Prostate gland (tissue), 2 donors: ENCODE measurements around the gene CABP4. TPM values are rescaled to one million over a fixed set of nuclear protein-coding genes. Genes with fewer than 3 reads are reported as not detected.

ENCODE experiments used
- DNase-seq: peaks from one replicate; pipeline ENCODE4 v3.0.0-alpha.2; 2019; ENCODE audit warnings: low spot score
- H3K27ac ChIP-seq, 2 donors: fragments of 200-600 bp; sonication (generic); 2 replicates each; pipeline ENCODE4 v1.5.1; 2017 to 2019
- H3K27me3 ChIP-seq: fragments of 200-600 bp; sonication (generic); replicated peaks from 2 replicates; pipeline ENCODE4 v1.5.1; 2019; ENCODE audit not compliant: insufficient read depth
- H3K36me3 ChIP-seq, 2 donors: fragments of 200-600 bp; sonication (generic); 1 replicate in 1 of 2; 2 replicates in 1 of 2; pipeline versions ENCODE4 v1.5.1 to v1.8.1; 2017 to 2019
- H3K4me1 ChIP-seq: fragments of 200-600 bp; sonication (generic); replicated peaks from 2 replicates; pipeline ENCODE4 v1.5.1; 2019
- H3K4me3 ChIP-seq, 2 donors: fragments of 200-600 bp; sonication (generic); 2 replicates each; pipeline ENCODE4 v1.5.1; 2017 to 2019
- H3K9me3 ChIP-seq: fragments of 200-600 bp; sonication (generic); 2 replicates; pipeline ENCODE4 v1.5.1; 2017
- CTCF ChIP-seq, 4 experiments: fragments of 200-600 bp in 2 of 4; fragments of 450-650 bp in 2 of 4; sonication (generic) in 2 of 4; IDR thresholded peaks; 1 replicate in 3 of 4; 2 replicates in 1 of 4; pipeline ENCODE4 v1.5.1; 2016 to 2019; ENCODE audit warnings: antibody characterized with exemption in 4 of 4, mild to moderate bottlenecking in 2 of 4, moderate library complexity in 2 of 4
- POLR2A ChIP-seq: fragments of 450-650 bp; IDR thresholded peaks from one replicate; pipeline ENCODE4 v1.6.1; 2016; ENCODE audit warnings: antibody characterized with exemption, mild to moderate bottlenecking
- POLR2AphosphoS5 ChIP-seq: sonication (generic); formaldehyde crosslinking; IDR thresholded peaks from one replicate; pipeline ENCODE4 v1.6.1; 2017; ENCODE audit warnings: antibody characterized with exemption
- WGBS: methylation state at CpG from one replicate; pipeline ENCODE4 v1.1.5; 2018; 5-methylcytosine and 5-hydroxymethylcytosine counted together
- intact Hi-C: fragments of 100-400 bp; cut with DNase I; formaldehyde crosslinking; loops from one replicate; pipeline ENCODE4 v1.14.2; 2022
- total RNA-seq, 2 donors: library from RNA; depleted of rRNA; stranded (reverse); fragments of >200 nt; gene quantifications; one replicate each; pipeline ENCODE4 v1.1.0, GENCODE V29; 2016

Gene CABP4
- total RNA-seq, 2 donors from 2014 or later, result 4.3 to 6.1 TPM

DNA sequence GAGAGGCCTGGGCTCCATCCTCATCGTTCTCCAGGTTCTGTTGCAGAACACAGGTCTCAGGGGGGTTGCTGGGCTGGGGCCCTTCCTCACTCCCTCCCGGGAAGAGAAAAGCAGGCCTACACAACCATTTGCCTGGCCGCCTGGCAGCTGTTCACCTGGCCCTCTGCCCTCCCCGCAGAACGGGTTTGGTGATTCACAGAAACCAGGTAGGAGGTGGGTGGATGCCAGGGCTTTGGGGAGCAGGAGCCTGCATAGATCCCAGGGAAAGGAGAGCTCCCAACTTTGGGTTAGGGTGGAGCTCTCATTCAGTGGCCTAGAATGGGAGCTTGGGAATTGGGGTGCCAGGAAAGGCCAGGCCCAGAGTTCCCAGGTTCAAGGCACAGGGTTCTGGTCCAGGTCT is 12.9 kb downstream of the CABP4 start:
- no peaks in the 10 kb centered on the region for H3K9me3 ChIP-seq
- peak overlapping the region; percentile 84 to 87 for H3K4me3 ChIP-seq
- peak overlapping the region; percentile 89 to 92 for H3K27ac ChIP-seq
- H3K4me1 ChIP-seq, result peaks cover 6% of the 10 kb centered on the region
- DNase-seq, result peak; percentile 95
- peak; percentile 92 for TF ChIP-seq POLR2AphosphoS5
- TF ChIP-seq POLR2A, result peak; percentile 80
- TF ChIP-seq CTCF (IDR thresholded peaks at IDR 0.05), result no peak
- 11% methylated on average over 5 of the region's 5 CpGs for WGBS
- no peaks in the 10 kb centered on the region for H3K27me3 ChIP-seq
- H3K36me3 ChIP-seq, result peaks cover 0 to 4% of the 10 kb centered on the region in 2 donors
- intact Hi-C loops, result loop anchor here (5.0 kb wide), 1 partner anchor 66 kb away; the partner anchor contains the start of genes PPP1CA and TBC1D10C

DNA sequence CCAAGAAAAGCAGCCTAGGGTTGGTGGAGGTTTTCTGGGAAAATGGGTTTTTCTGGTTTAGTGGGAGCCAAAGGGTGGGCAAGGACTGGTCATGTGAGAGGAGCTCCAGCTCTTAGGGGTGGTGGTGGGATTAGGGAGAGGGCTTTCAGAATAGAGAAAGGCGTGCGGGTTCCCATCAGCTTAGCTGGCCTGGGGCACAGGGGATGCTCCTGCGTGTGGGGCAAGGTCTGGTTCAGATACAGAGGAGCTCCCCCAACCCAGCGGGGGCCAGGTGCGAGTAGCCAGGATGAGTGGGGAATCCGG is 13.3 kb downstream of the CABP4 start:
- WGBS, result 3% methylated on average over 6 of the region's 6 CpGs
- Histone ChIP-seq H3K4me1 (peaks cover 6% of the 10 kb centered on the region), H3K27me3 (no peaks in the 10 kb centered on the region), H3K4me3 (peak overlapping the region; percentile 84 to 87), H3K36me3 (peaks cover 0 to 4% of the 10 kb centered on the region in 2 donors), H3K27ac (peak overlapping the region; percentile 89 to 92), H3K9me3 (no peaks in the 10 kb centered on the region)
- no peak for DNase-seq
- intact Hi-C loops, result loop anchor here (5.0 kb wide), 1 partner anchor 66 kb away; the partner anchor contains the start of genes PPP1CA and TBC1D10C
- TF ChIP-seq POLR2AphosphoS5 (no peak), CTCF (IDR thresholded peaks at IDR 0.05) (no peak), POLR2A (no peak)

- intact Hi-C loops, result loop anchor here (5.0 kb wide), 1 partner anchor 67 kb away; the partner anchor contains the start of genes PPP1CA and TBC1D10C
- no peaks in the 10 kb centered on the region for H3K9me3 ChIP-seq
- under 1% methylated on average over 36 of the region's 76 CpGs for WGBS
- DNase-seq, result peak; percentile 90
- peaks cover 6% of the 10 kb centered on the region for H3K4me1 ChIP-seq
- H3K27me3 ChIP-seq, result no peaks in the 10 kb centered on the region
- H3K36me3 ChIP-seq, result peaks cover 0 to 4% of the 10 kb centered on the region in 2 donors
- H3K27ac ChIP-seq, result peak within 1 kb of the TSS; percentile 89 to 92
- TF ChIP-seq POLR2A (peak; percentile 80), POLR2AphosphoS5 (peak; percentile 92), CTCF (IDR thresholded peaks at IDR 0.05) (peak; percentile 24 to 63 (median 48))
- peak within 1 kb of the TSS; percentile 84 to 87 for H3K4me3 ChIP-seq
These were observed 13.8 kb downstream of the CABP4 start, which contains the start of gene TMEM134 for GRCh38 chr11:67468759-67469507. TSS of gene TMEM134 (minus strand) at chr11:67469251. CDS start at chr11:67469192, 59 bp downstream.

DNA sequence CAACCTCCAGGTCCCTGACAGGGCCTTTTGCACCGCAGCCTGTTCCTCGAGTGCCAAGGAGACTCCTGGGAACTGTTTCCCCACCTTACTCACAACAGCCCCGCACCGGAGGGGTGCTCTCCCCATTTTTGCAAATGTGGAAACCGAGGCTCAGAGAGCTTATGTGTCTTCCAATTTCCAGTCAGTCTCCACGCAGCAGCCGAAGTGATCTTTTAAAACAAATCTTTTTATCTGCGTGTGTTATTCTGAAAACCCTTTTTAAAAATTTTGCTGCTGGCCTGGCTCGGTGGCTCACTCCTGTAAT is 14.3 kb downstream of the CABP4 start:
- H3K4me3 ChIP-seq, result peak overlapping the region; percentile 84 to 87
- no peaks in the 10 kb centered on the region for H3K27me3 ChIP-seq
- no peaks in the 10 kb centered on the region for H3K9me3 ChIP-seq
- peak overlapping the region; percentile 89 to 92 for H3K27ac ChIP-seq
- no peak for DNase-seq
- peaks cover 0 to 4% of the 10 kb centered on the region in 2 donors for H3K36me3 ChIP-seq
- peaks cover 6% of the 10 kb centered on the region for H3K4me1 ChIP-seq
- TF ChIP-seq CTCF (IDR thresholded peaks at IDR 0.05) (no peak), POLR2AphosphoS5 (no peak), POLR2A (no peak)
- WGBS, result 6% methylated on average over 9 of the region's 9 CpGs
- intact Hi-C loops, result loop anchor here (5.0 kb wide), 1 partner anchor 67 kb away; the partner anchor contains the start of genes PPP1CA and TBC1D10C
